IPS DF 6.9 (cell line): Measurements from ENCODE around the gene NCS1.
A peak's percentile ranks its signal among the peaks of the same experiment; 100 is the strongest.

Experiments used
- DNase-seq: peaks from one replicate; pipeline ENCODE4 v3.0.0-alpha.2; 2013; ENCODE audit warnings: low read depth, low spot score
- H3K27ac ChIP-seq: one replicate; pipeline ENCODE4 v1.5.1; 2013; ENCODE audit warnings: low read length, control low read depth
- H3K27me3 ChIP-seq: 2 replicates; pipeline ENCODE4 v1.6.1; 2013; ENCODE audit warnings: mild to moderate bottlenecking, low read length; ENCODE audit not compliant: control insufficient read depth, insufficient read depth
- H3K36me3 ChIP-seq: 2 replicates; pipeline ENCODE4 v1.6.1; 2013; ENCODE audit warnings: low read length; ENCODE audit not compliant: control insufficient read depth, insufficient read depth
- H3K4me1 ChIP-seq: 2 replicates; pipeline ENCODE4 v1.6.1; 2013; ENCODE audit warnings: low read length; ENCODE audit not compliant: control insufficient read depth, insufficient read depth
- H3K4me3 ChIP-seq: 2 replicates; pipeline ENCODE4 v1.5.1; 2013; ENCODE audit warnings: mild to moderate bottlenecking, low read length
- H3K9me3 ChIP-seq: 2 replicates; pipeline ENCODE4 v1.6.1; 2013; ENCODE audit warnings: low read length, inconsistent platforms; ENCODE audit not compliant: control insufficient read depth, insufficient read depth
- WGBS: extraction: QIAGEN DNeasy Blood & Tissue Kit; methylation state at CpG from one replicate; pipeline ENCODE4 v1.1.7; 2013; ENCODE audit warnings: mixed read lengths, missing lambda C conversion rate; ENCODE audit not compliant: insufficient read length, insufficient coverage; 5-methylcytosine and 5-hydroxymethylcytosine counted together

NCS1 gene

GRCh38 chr9:130159915-130160670 lies 12.1 kb upstream of the NCS1 start:
- no CpG with 5 or more reads among the region's 10 CpGs for WGBS
- no peaks in the 10 kb centered on the region for H3K4me1 ChIP-seq
- H3K27ac ChIP-seq: no peak overlapping the region
- H3K4me3 ChIP-seq: no peak overlapping the region
- DNase-seq: no peak
- H3K27me3 ChIP-seq: 0 out of 2 replicates have a peak, but pooled peaks cover 1% of the 10 kb centered on the region
- no peaks in the 10 kb centered on the region for H3K9me3 ChIP-seq
- H3K36me3 ChIP-seq: no peaks in the 10 kb centered on the region

GRCh38 chr9:130160862-130161470 lies 11.2 kb upstream of the NCS1 start:
- H3K4me1 ChIP-seq: no peaks in the 10 kb centered on the region
- no peak overlapping the region for H3K4me3 ChIP-seq
- DNase-seq: no peak
- H3K9me3 ChIP-seq: no peaks in the 10 kb centered on the region
- no CpG with 5 or more reads among the region's 3 CpGs for WGBS
- no peaks in the 10 kb centered on the region for H3K36me3 ChIP-seq
- H3K27me3 ChIP-seq: 0 out of 2 replicates have a peak, but pooled peaks cover 1% of the 10 kb centered on the region
- no peak overlapping the region for H3K27ac ChIP-seq

GRCh38 chr9:130165579-130165978 lies 6.6 kb upstream of the NCS1 start:
- H3K36me3 ChIP-seq: no peaks in the 10 kb centered on the region
- WGBS: no CpG with 5 or more reads among the region's 1 CpG
- DNase-seq: no peak
- H3K9me3 ChIP-seq: no peaks in the 10 kb centered on the region
- H3K27me3 ChIP-seq: 0 out of 2 replicates have a peak, but pooled peaks cover 1% of the 10 kb centered on the region
- H3K27ac ChIP-seq: no peak overlapping the region
- H3K4me1 ChIP-seq: 0 out of 2 replicates have a peak, but pooled peaks cover 2% of the 10 kb centered on the region
- no peak overlapping the region for H3K4me3 ChIP-seq

- Histone ChIP-seq H3K4me3 (no peak overlapping the region), H3K4me1 (0 out of 2 replicates have a peak, but pooled peaks cover 2% of the 10 kb centered on the region), H3K27ac (no peak overlapping the region), H3K9me3 (no peaks in the 10 kb centered on the region), H3K36me3 (no peaks in the 10 kb centered on the region), H3K27me3 (0 out of 2 replicates have a peak, but pooled peaks cover 1% of the 10 kb centered on the region)
- no peak for DNase-seq
- WGBS: 100% methylated on average over 1 of the region's 4 CpGs
These were observed 5.8 kb upstream of the NCS1 start for GRCh38 chr9:130166399-130166798.

GRCh38 chr9:130167927-130168326 lies 4.3 kb upstream of the NCS1 start:
- Histone ChIP-seq H3K36me3 (no peaks in the 10 kb centered on the region), H3K27ac (no peak overlapping the region), H3K27me3 (0 out of 2 replicates have a peak, but pooled peaks cover 1% of the 10 kb centered on the region), H3K4me1 (0 out of 2 replicates have a peak, but pooled peaks cover 2% of the 10 kb centered on the region), H3K9me3 (no peaks in the 10 kb centered on the region), H3K4me3 (no peak overlapping the region)
- DNase-seq: no peak
- WGBS: no CpG with 5 or more reads among the region's 6 CpGs

GRCh38 chr9:130171226-130172148 lies 717 bp upstream of the NCS1 start:
- H3K4me1 ChIP-seq: 0 out of 2 replicates have a peak, but pooled peaks cover 4% of the 10 kb centered on the region
- no peaks in the 10 kb centered on the region for H3K36me3 ChIP-seq
- H3K9me3 ChIP-seq: no peaks in the 10 kb centered on the region
- H3K27me3 ChIP-seq: no peaks in the 10 kb centered on the region
- H3K4me3 ChIP-seq: peak overlapping the region; percentile 65; the same call in 1 of the 2 replicates
- no peak for DNase-seq
- H3K27ac ChIP-seq: no peak overlapping the region
- WGBS: no CpG with 5 or more reads among the region's 45 CpGs

GRCh38 chr9:130172858-130173665 lies 858 bp downstream of the NCS1 start:
- Histone ChIP-seq H3K4me1 (0 out of 2 replicates have a peak, but pooled peaks cover 2% of the 10 kb centered on the region), H3K4me3 (peak overlapping the region; percentile 65; the same call in 1 of the 2 replicates), H3K36me3 (no peaks in the 10 kb centered on the region), H3K27ac (no peak overlapping the region), H3K27me3 (no peaks in the 10 kb centered on the region), H3K9me3 (no peaks in the 10 kb centered on the region)
- WGBS: no CpG with 5 or more reads among the region's 57 CpGs
- DNase-seq: no peak

- Histone ChIP-seq H3K9me3 (no peaks in the 10 kb centered on the region), H3K27me3 (no peaks in the 10 kb centered on the region), H3K36me3 (no peaks in the 10 kb centered on the region), H3K4me1 (0 out of 2 replicates have a peak, but pooled peaks cover 2% of the 10 kb centered on the region), H3K27ac (no peak overlapping the region), H3K4me3 (peak overlapping the region; percentile 65; the same call in 1 of the 2 replicates)
- WGBS: no CpG with 5 or more reads among the region's 9 CpGs
- no peak for DNase-seq
These were observed 1.4 kb downstream of the NCS1 start for GRCh38 chr9:130173666-130173983.

- no peaks in the 10 kb centered on the region for H3K36me3 ChIP-seq
- H3K4me1 ChIP-seq: 0 out of 2 replicates have a peak, but pooled peaks cover 2% of the 10 kb centered on the region
- WGBS: no CpG with 5 or more reads among the region's 9 CpGs
These were observed 1.8 kb downstream of the NCS1 start for GRCh38 chr9:130174025-130174424.

More at GRCh38 chr9:130174025-130174424, 1.8 kb downstream of the NCS1 start:
- H3K27ac ChIP-seq: no peak overlapping the region
- H3K4me3 ChIP-seq: no peak overlapping the region
- DNase-seq: no peak
- no peaks in the 10 kb centered on the region for H3K9me3 ChIP-seq
- no peaks in the 10 kb centered on the region for H3K27me3 ChIP-seq
